ENCODE measurements around the gene TMEM121.
"Not testable (repeated sequence)": the region's sequence is repeated elsewhere in the genome, so short reads cannot be mapped to it uniquely, and the experiment has no call there.

The TMEM121 gene

DNA sequence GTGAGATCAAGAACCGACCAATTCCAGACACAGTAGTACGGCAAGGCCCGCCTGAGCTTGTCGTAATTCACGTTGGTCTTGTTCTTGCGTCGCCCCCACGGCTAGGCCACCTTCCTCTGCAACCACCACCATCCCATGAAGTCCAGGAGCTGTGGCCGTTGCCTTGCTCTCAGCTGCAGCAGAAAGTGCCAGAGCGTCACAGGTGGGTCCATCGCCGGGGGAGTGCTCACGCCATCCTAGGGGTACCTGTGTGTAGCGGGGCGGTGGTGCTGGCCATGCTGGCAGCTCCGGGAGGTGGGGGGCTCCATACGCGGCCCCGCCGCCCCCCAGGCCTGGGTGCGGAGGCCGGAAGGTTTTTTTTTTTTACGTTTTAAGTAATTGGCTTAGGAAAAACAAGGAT lies 23.1 kb downstream of the TMEM121 start:
- DNase-seq: no peak

DNA sequence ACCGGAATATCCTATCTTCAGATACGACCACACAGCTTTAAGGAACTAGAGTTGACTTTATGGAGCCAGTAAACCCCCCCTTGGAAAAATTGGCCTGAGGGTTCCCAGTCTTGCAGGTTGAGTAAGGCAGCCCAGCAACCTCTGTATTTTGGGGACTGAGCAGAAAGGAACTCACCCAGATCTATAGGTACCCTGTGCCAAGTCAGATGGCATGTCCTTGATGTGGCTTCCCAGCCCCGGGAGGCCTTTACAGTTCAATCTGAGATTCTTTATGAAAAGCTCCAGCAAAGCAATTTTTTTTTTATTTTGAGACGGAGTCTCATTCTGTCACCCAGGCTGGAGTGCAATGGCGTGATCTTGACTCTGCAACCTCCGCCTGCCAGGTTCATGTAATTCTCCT lies 27.6 kb downstream of the TMEM121 start:
- DNase-seq: no peak

DNA sequence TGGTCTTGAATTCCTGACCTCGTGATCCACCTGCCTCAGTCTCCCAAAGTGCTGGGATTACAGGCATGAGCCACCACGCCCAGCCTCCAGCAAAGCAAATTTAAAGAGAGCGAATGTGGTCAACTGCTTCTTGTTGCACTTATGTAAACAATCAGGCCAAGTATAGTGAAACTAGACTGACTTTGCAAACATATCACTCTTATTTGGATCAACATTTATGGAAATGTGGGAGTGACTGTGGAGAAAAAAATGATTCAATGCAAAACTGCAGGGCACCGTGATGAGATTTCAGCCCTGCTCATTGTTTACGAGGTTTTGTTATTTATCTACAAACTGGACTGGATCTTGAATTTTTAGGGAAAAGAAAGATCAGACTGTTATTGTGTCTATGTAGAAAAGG lies 28.1 kb downstream of the TMEM121 start:
- no peak for DNase-seq

DNA sequence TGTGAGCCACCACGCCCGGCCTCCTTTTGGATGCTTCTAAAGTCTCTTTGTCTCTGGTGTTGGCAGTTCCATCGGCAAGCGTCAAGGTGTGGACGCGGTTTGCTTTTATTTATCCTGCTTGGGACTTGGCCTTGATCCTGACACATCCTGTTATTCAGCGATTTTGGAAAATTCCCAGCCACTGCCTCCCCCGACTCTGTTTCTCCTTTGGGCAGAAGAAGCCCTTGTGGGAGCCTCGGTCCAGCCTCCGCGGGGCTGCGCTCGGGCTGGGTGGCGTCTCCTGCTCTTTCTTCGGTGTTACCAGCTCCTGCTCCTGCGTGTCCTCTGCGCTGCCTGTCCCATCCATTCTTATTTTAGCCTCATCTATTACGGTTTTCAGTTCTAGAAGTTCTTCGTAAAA lies 31.3 kb downstream of the TMEM121 start:
- not testable (repeated sequence) for DNase-seq

DNA sequence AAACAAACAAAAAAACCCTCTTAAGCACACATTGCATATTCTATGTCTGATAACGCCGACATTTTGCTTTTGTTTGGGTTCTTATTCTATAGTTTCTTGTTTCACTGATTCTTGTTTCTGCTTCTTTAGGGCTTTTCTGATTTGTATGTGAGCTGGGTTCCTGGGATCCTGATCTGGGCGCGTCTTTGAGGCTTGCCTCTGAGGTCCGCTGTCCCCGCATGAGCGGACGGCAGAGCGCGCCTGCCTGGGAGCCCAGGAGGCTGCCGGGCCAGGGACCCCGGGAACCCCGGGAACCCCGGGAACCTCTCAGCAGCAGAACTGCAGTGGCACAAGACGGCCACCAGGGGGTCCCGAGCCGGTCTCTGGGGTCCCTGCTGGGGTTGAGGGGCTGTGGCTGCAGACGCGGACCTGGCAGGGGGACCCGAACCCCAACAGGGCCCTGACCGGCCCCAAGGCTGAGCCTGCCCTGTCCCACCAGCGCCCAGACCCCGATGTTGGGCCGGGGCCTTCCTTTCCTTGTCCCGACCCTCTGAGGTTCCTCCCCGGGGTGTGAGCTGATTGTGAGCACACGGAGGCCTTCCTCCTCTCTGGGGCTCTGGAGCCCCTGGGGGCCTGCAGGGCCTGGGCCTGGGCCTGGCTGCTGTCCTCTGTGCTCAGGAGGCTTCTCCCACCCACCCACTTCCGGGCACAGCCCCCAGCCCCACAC lies 32.2 kb downstream of the TMEM121 start:
- not testable (repeated sequence) for DNase-seq

DNA sequence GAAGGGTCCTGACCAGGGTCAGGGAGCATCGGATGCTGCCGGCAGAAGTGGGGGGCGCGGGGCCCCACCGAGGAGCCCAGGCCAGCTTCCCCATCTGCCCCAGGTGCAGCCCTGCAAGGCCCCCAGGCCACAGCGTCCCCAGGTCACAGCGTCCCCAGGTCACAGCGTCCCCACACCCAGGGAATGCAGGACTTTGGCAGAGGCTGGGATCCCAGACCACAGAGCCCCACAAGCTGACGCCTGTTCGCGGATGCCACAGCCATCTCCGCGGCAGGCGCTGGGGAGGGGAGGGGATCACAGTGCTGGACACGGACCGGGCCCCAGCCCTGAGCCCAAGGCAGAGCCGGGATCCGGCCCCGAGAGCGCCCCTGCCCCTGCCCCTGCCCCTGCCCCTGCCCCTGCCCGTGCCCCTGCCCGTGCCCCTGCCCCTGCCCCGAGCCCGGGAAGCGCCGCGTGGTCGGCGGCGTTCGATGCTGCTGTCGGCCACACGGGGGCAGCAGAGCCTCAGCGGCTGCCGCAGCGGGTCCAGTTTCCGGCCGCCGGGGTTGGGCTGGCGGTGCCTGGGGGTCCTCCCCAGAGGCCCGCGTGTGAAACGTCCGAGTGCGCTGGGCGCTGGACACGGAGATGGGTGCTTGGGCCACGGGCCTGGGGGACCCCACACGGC lies 33.1 kb downstream of the TMEM121 start:
- not testable (repeated sequence) for DNase-seq

DNA sequence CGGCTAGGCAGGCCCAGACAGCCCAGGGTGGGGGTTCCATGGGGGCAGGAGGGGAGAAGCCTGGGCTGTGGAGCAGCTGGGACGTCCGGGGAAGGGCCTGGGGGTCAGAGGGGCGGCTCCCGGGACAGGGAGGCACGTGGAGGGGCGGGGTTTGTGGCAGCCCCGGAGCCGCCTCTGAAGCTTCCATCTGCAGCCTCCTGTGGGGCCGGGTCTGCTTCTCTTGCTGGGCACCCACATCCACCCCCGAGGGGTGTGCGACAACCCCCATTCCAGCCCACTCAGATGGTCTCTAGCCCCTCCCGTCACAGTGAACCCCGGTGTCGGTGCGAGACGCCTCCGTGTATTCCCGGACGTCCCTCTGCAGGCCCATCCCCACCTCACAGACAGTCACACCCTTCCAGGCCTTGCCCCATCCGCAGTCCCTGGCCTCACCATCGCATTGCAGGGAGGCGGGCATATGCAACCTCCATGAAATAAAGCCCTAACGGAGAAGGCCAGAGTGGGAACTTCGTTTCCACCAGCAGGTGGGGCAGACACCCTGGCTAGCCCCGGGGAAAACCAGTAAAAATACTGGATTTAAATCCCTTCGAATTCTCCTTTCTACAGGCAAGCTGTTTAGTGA lies 33.8 kb downstream of the TMEM121 start:
- DNase-seq: not testable (repeated sequence)

DNA sequence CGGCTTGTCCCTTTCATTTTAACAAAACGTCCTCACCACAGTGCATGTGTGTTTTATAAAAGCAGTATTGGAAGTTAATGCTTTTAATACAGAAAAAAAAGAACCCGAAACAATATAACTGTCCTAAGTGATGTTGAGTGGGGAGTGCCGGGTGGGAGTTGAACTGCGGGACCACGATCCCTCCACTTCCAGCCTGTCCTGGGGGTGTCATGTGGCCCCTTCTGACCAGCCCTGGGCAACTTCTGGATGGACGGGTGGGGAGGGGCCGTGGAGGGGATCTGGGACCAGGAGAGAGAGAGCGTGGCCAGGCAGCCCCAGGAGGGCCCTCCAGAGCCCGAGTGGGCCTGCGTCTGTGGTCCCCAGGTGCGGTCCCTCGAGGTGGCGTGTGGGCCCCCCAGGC lies 35.0 kb downstream of the TMEM121 start:
- not testable (repeated sequence) for DNase-seq

DNA sequence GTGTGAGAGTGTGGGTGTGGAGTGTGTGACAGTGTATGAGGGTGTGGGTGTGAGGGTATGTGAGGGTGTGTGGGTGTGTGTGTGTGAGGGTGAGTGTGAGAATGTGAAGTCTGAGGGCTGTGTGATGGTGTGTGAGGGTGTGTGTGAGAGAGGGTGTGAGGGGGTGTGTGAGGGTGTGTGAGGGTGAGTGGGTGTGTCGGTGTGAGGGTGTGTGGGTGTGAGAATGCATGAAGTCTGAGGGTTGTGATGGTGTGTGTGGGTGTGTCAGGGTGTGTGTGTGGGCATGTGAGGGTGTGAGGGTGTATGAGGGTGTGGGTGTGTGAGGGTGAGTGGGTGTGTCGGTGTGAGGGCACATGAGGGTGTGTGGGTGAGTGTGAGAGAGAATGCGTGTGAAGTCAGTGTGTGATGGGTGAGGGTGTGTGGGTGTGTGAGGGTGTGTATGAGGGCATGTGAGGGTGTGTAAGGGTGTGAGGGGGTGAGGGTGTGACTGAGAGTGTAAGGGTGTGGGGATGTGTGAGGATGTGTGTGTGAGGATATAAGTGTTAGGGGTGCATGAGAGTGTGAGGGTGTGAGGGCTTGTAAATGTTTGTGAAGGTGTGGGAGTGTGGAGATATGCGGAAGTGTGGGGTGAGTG lies 36.4 kb downstream of the TMEM121 start:
- DNase-seq: no peak

DNA sequence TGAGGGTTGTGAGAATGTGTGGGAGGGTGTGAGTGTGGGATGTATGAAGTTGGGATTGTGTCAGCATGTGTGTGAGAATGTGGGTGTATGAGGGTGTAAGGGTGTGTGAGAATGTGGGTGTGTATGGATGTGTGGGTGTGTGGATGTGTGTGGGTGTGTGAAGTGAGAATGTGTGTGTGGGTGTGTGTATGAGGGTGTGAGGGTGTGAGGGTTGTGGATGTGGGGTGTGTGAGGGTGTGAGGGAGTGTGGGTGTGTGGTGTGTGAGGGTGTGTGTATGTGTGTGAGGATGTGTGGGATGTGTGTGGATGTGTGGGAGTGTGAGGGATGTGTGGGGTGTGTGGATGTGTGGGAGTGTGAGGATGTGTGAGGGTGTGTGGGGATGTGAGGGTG lies 37.0 kb downstream of the TMEM121 start:
- no peak for DNase-seq

DNA sequence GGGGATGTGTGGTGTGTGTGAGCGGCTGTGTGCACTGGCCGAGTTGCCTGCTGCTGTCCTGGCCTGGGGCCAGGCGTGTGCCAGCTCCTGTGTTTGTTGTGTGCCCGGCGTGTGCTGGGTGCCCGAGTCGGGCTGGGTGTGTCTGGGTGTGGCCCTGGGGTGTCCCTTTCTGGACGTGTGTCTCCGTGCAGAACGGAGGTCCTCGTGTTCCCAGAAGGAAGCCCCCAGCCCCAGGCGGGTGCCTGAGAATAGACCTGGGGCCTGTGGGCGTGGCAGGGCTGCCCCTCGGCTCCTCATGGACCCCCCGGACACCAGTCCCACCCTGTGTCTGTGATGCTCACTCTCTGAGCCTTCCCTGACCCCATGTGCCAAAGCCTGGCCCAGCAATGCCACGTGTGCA lies 38.2 kb downstream of the TMEM121 start:
- not testable (repeated sequence) for DNase-seq

DNA sequence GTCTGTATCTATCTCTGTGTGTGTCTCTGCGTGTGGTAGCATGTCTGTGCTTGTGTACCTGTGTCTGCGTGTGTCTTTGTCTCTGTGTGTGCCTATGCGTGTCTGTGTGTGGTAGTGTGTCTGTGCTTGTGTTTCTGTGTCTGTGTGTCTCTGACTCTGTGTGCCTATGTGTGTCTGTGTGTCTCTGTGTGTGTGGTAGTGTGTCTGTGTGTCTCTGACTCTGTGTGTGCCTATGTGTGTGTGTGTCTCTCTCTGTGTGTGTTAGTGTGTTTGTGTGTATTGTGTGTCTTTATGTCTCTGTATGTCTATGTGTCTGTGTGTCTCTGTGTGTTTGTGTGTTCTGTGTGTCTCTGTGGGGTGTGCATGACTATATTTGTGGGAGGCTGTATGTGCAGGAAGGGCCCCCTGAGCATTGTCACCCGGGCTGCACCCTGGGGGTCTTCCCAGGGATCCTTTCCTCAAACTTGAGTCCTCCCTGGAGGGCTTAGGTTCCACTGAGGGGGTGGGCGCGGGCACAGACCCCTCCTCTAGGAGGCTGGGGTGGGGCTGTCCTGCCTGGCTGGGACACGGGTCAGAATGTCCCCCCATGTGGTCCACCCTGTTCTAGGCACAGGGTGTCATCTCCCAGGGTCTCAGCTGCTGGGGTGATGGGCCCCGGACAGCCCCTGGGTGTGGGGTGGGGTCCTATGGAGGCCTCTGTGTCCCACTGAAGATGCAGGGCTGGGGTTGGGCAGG lies 39.0 kb downstream of the TMEM121 start:
- DNase-seq: not testable (repeated sequence)

DNA sequence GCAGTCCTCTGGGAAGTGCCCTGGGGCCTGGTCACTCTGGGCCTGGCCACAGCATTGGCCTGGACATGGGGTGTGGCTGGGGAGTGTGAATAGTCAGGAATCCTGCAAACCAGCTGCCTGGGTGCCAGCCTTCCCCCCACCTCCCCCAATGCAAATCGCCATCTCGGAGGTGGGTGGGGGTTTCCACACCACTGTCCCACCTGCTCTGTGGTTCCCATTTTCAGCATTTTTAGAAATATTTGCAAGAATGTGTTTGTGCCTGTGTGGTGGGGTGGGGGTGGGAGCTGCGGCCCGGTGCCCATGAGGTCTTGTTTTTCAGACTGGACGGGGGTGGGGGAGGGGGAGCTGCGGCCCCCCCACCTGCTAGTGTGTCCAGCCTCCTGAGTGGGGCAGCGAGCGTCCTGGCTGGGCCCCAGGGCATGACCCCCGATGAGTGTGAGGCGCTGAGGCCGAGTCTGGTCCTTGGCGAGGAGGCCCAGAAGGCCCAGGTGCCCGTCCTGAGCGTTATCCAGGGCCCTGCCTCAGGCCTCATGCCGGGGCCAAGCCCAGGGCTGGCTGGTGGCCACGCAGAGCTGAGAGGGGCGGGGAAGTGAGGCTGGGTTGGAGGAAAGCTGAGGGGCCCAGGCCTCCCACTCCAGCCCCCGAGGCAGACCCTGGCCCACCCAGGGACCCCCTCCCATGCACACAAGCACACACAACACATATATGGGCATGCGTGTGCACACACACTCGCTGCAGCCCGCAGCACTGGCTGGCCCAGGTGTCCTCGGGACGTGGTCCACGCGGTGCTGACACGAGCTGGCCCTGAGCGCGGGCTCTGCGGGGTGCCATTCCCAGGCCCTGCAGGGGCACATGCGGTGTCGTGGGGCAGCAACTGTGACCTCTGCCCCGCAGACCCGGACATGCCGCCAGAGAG lies 40.1 kb downstream of the TMEM121 start:
- not testable (repeated sequence) for DNase-seq

DNA sequence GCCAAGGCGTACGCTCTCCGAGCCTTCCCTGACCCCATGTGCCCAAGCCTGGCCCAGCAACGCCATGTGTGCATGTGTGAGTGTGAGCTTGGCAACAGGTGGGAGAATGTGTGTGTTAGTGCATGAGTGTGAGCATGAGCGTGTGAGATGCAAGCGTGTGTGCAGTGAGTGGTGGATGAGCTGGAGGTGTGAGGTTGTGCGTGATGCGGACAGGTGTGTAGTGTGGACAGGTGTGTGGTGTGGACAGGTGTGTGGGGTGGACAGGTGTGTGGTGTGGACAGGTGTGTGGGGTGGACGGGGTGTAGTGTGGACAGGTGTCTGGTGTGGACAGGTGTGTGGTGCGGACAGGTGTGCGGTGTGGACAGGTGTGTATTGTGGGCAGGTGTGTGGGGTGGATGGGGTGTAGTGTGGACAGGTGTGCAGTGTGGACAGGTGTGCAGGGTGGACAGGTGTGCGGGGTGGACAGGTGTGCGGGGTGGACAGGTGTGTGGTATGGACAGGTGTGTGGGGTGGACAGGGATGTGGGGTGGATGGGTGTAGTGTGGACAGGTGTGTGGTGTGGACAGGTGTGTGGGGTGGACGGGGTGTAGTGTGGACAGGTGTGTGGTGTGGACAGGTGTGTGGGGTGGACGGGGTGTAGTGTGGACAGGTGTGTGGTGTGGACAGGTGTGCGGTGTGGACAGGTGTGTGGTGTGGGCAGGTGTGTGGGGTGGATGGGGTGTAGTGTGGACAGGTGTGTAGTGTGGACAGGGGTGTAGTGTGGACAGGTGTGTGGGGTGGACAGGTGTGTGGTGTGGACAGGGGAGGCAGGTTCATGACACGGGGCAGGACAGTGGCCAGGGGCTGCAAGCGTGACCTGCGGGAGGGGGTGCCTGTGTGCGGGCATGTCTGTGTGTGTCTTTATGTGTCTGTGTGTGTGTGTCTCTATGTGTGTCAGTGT lies 41.1 kb downstream of the TMEM121 start:
- not testable (repeated sequence) for DNase-seq

DNA sequence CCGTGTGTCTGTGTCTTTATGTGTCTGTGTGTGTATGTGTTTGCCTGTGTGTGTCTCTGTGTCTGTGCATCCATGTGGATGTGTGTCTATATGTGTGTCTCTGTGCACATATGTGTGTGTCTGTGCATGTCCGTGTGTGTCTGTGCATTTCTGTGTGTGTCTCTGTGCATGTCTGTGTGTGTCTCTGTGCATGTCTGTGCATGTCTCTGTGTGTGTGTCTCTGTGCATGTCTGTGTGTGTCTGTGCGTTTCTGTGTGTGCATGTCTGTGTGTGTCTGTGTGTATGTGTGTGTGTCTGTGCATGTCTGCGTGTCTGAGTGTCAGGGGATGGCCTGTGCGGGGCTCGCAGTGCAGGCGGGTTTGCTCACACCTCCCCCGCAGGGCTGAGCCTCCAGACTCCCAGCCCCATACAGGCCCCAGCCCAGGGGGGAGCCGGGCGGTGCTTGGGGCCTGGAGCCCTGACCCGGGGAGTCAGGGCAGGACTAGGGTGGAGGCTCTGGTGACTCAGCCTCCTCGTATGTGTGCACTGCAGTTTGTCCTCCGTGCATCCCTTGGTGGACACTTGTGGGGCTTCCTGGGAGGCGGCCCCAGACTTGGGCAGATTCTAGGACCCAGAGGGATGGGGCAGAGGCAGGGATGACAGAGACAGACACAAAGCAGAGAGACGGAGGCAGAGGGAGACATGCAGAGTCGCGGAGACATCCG lies 41.9 kb downstream of the TMEM121 start:
- not testable (repeated sequence) for DNase-seq

DNA sequence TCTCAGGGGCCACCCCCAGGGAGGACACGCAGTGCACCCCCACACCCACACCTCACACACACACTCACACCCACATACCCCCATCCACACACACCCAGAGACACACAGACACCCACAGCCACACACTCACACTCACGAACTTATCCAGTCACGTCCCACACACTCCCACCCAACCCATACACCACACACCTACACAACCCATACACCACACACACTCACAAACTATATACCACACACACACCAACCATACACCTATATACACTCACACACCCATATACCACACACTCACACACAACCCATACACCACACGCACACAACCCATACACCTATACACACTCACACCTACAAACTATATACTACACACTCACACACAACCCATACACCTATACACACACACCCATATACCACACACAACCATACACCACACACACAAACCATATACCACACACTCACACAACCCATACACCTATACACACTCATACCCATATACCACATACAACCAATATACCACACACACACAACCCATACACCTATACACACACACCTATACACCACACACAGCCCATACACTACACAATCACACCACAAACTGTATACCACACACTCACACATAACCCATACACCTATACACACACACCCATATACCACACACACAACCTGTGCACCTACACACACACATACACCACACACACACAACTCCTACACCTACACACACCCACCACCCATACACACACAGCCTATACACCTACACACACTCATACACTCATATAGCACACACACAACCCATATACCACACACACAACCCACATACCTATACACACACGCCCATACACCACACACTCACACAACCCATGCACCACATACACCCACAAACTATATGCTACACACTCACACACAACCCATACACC lies 42.7 kb downstream of the TMEM121 start:
- DNase-seq: no peak

DNA sequence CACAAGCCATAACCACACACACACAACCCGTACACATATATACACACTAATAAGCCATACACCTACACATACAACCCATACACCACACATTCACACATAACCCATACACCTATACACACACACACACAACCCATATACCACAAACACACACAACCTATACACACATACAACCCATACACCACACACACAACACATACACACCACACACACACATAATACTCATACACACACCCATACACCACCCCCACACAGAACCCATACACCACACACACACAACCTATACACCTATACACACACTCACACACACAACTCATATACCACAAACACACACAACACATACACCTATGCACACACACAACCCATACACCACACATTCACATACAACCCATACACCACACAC lies 44.1 kb downstream of the TMEM121 start:
- no peak for DNase-seq

DNA sequence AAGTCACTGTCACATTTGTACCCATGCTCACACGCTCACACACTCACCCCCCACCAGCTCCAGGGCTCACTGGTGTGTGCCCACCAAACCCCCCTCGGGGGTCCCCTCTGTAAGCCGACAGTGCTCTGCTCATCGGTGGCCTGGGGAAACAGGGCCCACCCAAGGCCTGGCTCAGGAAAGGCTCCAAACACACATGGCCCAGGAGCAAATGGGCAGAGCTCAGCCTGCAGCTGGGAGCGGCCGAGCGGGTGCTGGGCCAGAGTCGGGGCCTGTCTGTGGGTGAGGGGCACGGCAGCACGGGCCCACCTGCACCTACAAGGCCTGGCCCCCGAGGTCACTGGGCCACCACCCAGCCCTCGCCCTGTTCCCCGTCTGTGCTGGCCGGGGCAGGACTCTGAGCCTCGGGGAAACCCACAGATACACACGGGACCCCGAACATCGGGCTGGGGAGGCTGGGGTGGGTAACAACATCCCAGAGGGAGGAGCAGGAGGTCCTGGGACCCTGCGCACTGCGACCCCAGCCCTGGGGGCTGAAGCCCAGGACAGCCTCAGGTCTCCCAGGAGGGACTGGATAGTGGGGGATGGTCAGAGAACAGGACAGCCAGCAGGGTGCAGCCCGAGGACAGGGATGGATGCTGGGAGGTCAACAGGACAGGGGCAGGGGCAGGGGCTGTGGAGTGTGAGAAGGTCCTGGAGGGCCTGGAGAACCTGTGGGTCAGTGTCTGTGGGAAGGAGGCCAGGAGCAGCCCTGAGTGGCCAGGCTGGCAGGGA lies 45.0 kb downstream of the TMEM121 start:
- not testable (repeated sequence) for DNase-seq
